Uterus (tissue), 4 donors: Measurements from ENCODE around the gene RRBP1. TPM values are rescaled to one million over a fixed set of nuclear protein-coding genes. Genes with fewer than 3 reads are reported as not detected.
A peak's percentile ranks its signal among the peaks of the same experiment; 100 is the strongest.
"Not testable (repeated sequence)": the region's sequence is repeated elsewhere in the genome, so short reads cannot be mapped to it uniquely, and the experiment has no call there.

Experiments used
- DNase-seq, 2 donors: peaks; one replicate each; pipeline ENCODE4 v3.0.0-alpha.2; 2019 to 2020
- H3K27ac ChIP-seq, 2 donors: fragments of 200-600 bp; sonication (generic); 1 replicate in 1 of 2; 2 replicates in 1 of 2; pipeline ENCODE4 v1.5.1; 2016 to 2018
- H3K27me3 ChIP-seq, 2 donors: fragments of 200-600 bp; sonication (generic); one replicate each; pipeline ENCODE4 v1.5.1; 2018 to 2019; ENCODE audit warnings: control low read depth in 1 of 2
- H3K36me3 ChIP-seq, 2 donors: fragments of 200-600 bp; sonication (generic); one replicate each; pipeline ENCODE4 v1.5.1; 2019; ENCODE audit warnings: control low read depth in 1 of 2
- H3K4me1 ChIP-seq, 2 donors: fragments of 200-600 bp; sonication (generic); one replicate each; pipeline ENCODE4 v1.5.1; 2018 to 2019; ENCODE audit warnings: control low read depth in 1 of 2
- H3K4me3 ChIP-seq, 2 donors: fragments of 200-600 bp; sonication (generic); 1 replicate in 1 of 2; 2 replicates in 1 of 2; pipeline ENCODE4 v1.5.1; 2018 to 2019; ENCODE audit warnings: mild to moderate bottlenecking in 1 of 2
- H3K9me3 ChIP-seq, 2 donors: fragments of 200-600 bp; sonication (generic); one replicate each; pipeline ENCODE4 v1.5.1; 2019; ENCODE audit warnings: control low read depth in 1 of 2
- POLR2A ChIP-seq, 2 donors: fragments of 450-650 bp; IDR thresholded peaks; one replicate each; pipeline ENCODE4 v1.6.1; 2016; ENCODE audit warnings: antibody characterized with exemption in 2 of 2, mild to moderate bottlenecking in 1 of 2, moderate library complexity in 1 of 2
- intact Hi-C: fragments of 100-400 bp; cut with DNase I; formaldehyde crosslinking; loops from one replicate; pipeline ENCODE4 v1.15.1; 2023; ENCODE audit warnings: low total_unique reads
- total RNA-seq, 4 donors: library from RNA; depleted of rRNA in 3 of 4; stranded (reverse); fragments of >200 nt in 3 of 4; gene quantifications; one replicate each; pipeline versions ENCODE4 v1.1.0 to v1.2.4, GENCODE V29; 2014 to 2023
- TF ChIP-seq, protein P1 (sequence below), 4 experiments: fragments of 200-600 bp in 2 of 4; fragments of 450-650 bp in 2 of 4; sonication (generic) in 2 of 4; IDR thresholded peaks; one replicate each; pipeline ENCODE4 v1.5.1; 2016 to 2019; ENCODE audit warnings: antibody characterized with exemption in 4 of 4, mild to moderate bottlenecking in 2 of 4, moderate library complexity in 1 of 4
- donor health status: DM: yes; HTN: yes; CAD: no.

Gene RRBP1
- total RNA-seq, 4 donors from 2014 or later: 13.2 to 172 (median 96.9) TPM

DNA sequence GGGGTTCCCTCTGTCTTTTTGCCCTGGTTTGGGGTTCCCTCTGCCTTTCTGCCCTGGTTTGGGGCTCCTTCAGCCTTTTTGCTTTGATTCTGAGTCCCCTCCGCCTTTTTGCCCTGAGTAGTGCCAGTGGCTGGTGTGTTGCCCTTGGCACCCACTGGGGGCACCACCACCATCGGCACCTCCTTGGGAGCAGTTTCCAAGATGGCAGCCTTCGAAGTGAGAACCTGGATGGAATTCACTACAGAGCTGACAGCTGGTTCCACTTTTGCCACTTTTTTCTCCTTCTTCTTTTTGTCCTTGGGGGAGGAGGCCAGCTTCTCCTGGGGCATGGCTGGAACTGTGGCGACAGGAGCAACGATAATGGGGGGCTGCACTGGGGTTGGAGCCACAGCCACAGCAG is 22.2 kb downstream of the RRBP1 start:
- Histone ChIP-seq H3K4me1 (peaks cover 0 to 9% of the 10 kb centered on the region in 2 donors), H3K27ac (no peak overlapping the region), H3K36me3 (no peaks in the 10 kb centered on the region), H3K27me3 (no peaks in the 10 kb centered on the region), H3K4me3 (no peak overlapping the region), H3K9me3 (no peaks in the 10 kb centered on the region)
- TF ChIP-seq, protein P1, sequence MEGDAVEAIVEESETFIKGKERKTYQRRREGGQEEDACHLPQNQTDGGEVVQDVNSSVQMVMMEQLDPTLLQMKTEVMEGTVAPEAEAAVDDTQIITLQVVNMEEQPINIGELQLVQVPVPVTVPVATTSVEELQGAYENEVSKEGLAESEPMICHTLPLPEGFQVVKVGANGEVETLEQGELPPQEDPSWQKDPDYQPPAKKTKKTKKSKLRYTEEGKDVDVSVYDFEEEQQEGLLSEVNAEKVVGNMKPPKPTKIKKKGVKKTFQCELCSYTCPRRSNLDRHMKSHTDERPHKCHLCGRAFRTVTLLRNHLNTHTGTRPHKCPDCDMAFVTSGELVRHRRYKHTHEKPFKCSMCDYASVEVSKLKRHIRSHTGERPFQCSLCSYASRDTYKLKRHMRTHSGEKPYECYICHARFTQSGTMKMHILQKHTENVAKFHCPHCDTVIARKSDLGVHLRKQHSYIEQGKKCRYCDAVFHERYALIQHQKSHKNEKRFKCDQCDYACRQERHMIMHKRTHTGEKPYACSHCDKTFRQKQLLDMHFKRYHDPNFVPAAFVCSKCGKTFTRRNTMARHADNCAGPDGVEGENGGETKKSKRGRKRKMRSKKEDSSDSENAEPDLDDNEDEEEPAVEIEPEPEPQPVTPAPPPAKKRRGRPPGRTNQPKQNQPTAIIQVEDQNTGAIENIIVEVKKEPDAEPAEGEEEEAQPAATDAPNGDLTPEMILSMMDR (IDR thresholded peaks at IDR 0.05): no peak
- no peak for TF ChIP-seq POLR2A (IDR thresholded peaks at IDR 0.05)
- DNase-seq: peak; percentile 5 to 12
- intact Hi-C loops: no loop called here

DNA sequence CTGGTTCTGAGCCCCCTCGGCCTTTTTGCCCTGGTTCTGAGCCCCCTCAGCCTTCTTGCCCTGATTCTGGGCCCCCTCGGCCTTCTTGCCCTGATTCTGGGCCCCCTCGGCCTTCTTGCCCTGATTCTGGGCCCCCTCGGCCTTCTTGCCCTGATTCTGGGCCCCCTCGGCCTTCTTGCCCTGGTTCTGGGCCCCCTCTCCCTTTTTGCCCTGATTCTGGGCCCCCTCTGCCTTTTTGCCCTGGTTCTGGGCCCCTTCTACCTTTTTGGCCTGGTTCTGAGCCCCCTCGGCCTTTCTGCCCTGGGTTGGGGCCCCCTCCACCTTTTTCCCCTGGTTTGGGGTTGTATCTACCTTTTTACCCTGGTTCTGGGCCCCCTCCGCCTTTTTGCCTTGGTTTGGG is 22.7 kb downstream of the RRBP1 start:
- H3K36me3 ChIP-seq, H3K4me1 ChIP-seq, H3K27ac ChIP-seq, H3K27me3 ChIP-seq, H3K9me3 ChIP-seq, intact Hi-C loops, H3K4me3 ChIP-seq: not testable (repeated sequence)
- DNase-seq: peak; percentile 2 to 3

DNA sequence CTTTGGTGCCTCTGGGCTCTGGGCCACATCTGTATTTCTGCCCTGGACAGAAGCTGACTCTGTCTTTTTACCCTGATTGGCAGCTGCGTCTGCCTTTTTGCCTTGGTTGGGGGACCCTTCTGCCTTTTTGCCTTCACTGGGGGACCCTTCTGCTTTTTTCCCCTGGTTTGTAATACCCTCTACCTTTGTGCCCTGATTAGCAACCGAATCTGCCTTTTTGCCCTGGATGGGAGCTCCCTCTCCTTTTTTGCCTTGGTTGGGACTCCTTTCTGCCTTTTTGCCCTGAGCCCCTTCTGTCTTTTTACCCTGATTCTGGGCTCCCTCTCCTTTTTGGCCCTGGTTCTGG is 23.4 kb downstream of the RRBP1 start:
- H3K4me3 ChIP-seq: no peak overlapping the region
- TF ChIP-seq, protein P1 (IDR thresholded peaks at IDR 0.05): no peak
- TF ChIP-seq POLR2A (IDR thresholded peaks at IDR 0.05): no peak
- peaks cover 0 to 9% of the 10 kb centered on the region in 2 donors for H3K4me1 ChIP-seq
- no peaks in the 10 kb centered on the region for H3K36me3 ChIP-seq
- H3K9me3 ChIP-seq: no peaks in the 10 kb centered on the region
- no peaks in the 10 kb centered on the region for H3K27me3 ChIP-seq
- DNase-seq: peak; percentile 8 to 9
- H3K27ac ChIP-seq: no peak overlapping the region
- intact Hi-C loops: no loop called here

DNA sequence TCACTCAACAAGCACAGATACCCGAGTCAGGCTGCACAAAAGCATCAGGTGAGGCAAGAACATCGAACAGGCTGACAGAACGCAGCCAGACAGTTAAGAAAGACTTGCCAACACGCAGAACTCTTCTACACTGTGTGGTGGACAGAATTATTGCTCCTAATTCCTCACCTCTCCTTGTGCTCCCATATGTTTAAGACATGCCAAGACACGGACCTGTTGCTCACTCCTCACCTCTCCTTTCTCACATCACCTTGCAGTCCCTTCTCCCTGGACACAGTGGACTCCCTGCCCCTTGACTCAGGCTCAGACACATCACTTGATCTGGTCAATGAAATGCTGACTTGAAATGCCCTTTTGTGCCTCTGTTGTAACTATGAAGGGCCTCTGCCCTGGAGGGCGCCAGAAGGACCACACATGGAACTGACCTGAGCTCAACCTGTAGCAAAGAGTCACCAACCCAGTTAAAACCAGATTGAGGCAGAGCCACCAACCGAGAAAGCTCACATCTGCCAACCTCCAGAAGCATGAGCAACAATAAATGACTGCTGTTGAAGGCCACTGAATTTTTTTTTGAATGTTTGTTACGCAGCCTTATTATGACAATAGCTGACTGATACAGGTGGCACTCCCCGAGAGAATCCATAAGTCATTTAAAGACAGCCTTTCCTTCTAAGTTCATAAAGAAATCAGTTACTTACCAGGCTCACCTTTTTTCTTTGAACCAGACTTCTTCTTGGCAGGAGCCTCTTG is 24.0 kb downstream of the RRBP1 start:
- Histone ChIP-seq H3K4me1 (peaks cover 0 to 9% of the 10 kb centered on the region in 2 donors), H3K36me3 (no peaks in the 10 kb centered on the region), H3K27me3 (no peaks in the 10 kb centered on the region), H3K9me3 (no peaks in the 10 kb centered on the region), H3K4me3 (no peak overlapping the region), H3K27ac (no peak overlapping the region)
- intact Hi-C loops: no loop called here
- DNase-seq: peak; percentile 5 to 10
- no peak for TF ChIP-seq POLR2A (IDR thresholded peaks at IDR 0.05)
- TF ChIP-seq, protein P1 (IDR thresholded peaks at IDR 0.05): no peak

DNA sequence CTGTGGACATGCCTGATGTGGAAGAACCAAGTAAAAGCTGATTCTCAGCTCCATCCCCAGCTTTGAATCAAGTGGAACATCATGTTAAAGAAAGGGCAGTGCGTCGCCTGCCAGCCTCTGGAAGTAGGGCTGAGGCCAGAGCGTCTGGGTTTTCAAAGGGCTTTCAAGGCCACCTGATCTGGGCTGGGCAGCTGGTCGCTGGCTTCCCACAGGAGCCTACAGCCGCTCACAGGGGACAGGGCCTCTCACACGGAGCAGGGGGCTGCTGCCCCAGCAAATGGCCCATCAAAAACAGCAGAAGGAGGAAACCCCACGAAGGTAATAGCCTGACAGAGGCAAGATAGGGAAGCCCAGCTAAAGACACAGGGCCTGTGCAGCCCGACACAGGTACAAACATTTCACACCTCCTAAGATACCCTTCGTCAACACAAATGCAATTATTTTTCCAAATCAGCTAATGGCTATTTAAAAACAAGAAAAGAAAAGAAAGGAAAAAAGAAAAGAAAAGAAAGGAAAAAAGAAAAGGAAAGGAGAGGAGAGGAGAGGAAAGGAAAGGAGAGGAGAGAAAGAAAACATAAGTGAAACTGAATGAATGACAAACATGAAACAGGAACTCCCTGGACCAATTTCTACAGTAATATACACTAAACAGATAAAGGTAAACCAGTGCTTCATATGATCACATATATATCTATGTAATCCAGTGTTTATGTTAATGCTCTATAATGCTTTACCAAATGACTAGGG is 24.8 kb downstream of the RRBP1 start:
- no peak overlapping the region for H3K4me3 ChIP-seq
- peak; percentile 7 to 8 for DNase-seq
- H3K27me3 ChIP-seq: no peaks in the 10 kb centered on the region
- no peaks in the 10 kb centered on the region for H3K9me3 ChIP-seq
- H3K36me3 ChIP-seq: no peaks in the 10 kb centered on the region
- TF ChIP-seq POLR2A (IDR thresholded peaks at IDR 0.05): no peak
- intact Hi-C loops: no loop called here
- peaks cover 0 to 9% of the 10 kb centered on the region in 2 donors for H3K4me1 ChIP-seq
- no peak overlapping the region for H3K27ac ChIP-seq

DNA sequence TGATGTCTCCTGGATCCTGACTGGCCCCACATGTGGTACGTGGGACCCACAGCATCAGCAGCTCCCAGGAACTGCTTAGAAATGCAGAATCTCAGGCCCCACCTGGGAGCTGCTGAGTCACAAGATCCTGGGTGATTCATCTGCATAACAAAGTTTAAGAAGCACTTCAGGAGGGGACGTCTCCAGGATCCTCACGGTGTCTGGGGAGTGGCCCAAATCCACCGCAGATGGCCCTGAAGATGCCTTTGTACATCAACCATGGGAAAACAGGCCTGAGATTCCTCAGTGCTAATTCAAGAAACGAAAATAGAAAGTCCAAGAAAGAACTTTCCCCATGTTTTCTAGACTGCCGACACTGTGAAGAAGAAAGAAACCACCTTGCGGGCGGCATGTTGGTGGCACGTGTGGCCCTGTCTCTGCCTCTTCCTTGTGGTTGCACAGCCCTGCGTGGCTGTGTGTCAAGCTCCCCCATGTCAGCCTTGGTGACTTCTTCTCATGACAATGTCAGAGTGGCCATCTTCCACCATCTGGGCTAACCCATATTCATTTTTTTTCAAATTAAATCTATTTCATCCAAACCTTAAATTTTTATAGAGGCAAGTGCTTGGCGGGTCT is 26.1 kb downstream of the RRBP1 start:
- H3K27ac ChIP-seq: peak overlapping the region; percentile 22 to 52
- intact Hi-C loops: no loop called here
- H3K9me3 ChIP-seq: no peaks in the 10 kb centered on the region
- H3K36me3 ChIP-seq: no peaks in the 10 kb centered on the region
- TF ChIP-seq, protein P1 (IDR thresholded peaks at IDR 0.05): no peak
- no peak for TF ChIP-seq POLR2A (IDR thresholded peaks at IDR 0.05)
- H3K27me3 ChIP-seq: no peaks in the 10 kb centered on the region
- no peak overlapping the region for H3K4me3 ChIP-seq
- H3K4me1 ChIP-seq: peaks cover 0 to 14% of the 10 kb centered on the region in 2 donors
- DNase-seq: peak; percentile 14 to 15
